SKM-1 treated with dmso at 0.1 percent for 144 hours (cell line): ENCODE data around the gene GGA1.
"Not testable (repeated sequence)": the region's sequence is repeated elsewhere in the genome, so short reads cannot be mapped to it uniquely, and the experiment has no call there.

Experiments
- DNase-seq: peaks from one replicate; lab custom pipeline; 2025; ENCODE audit not compliant: unreplicated experiment; lab: John Stamatoyannopoulos, UW

GGA1 gene

GRCh38 chr22:37607010-37607934 lies 1.4 kb upstream of the GGA1 start:
- peak; percentile 66 for DNase-seq

GRCh38 chr22:37607935-37608476 lies 628 bp upstream of the GGA1 start:
- DNase-seq, result no peak

GRCh38 chr22:37609240-37610152 lies 862 bp downstream of the GGA1 start:
- no peak for DNase-seq

- DNase-seq, result not testable (repeated sequence)
Observed at GRCh38 chr22:37610153-37610475, 1.5 kb downstream of the GGA1 start.

GRCh38 chr22:37610480-37611129 lies 2.0 kb downstream of the GGA1 start:
- DNase-seq, result no peak

GRCh38 chr22:37611207-37611606 lies 2.6 kb downstream of the GGA1 start:
- no peak for DNase-seq

GRCh38 chr22:37616201-37617083 lies 7.8 kb downstream of the GGA1 start:
- no peak for DNase-seq

- DNase-seq, result no peak
Observed at GRCh38 chr22:37617431-37617830, 8.8 kb downstream of the GGA1 start.

GRCh38 chr22:37618072-37618656 lies 9.5 kb downstream of the GGA1 start:
- no peak for DNase-seq

GRCh38 chr22:37618674-37619073 lies 10.0 kb downstream of the GGA1 start:
- DNase-seq, result no peak

GRCh38 chr22:37619991-37620390 lies 11.4 kb downstream of the GGA1 start:
- DNase-seq, result no peak

GRCh38 chr22:37621352-37621860 lies 12.8 kb downstream of the GGA1 start:
- DNase-seq, result no peak

GRCh38 chr22:37623075-37624016 lies 14.7 kb downstream of the GGA1 start:
- DNase-seq, result peak; percentile 52

GRCh38 chr22:37624017-37624365 lies 15.4 kb downstream of the GGA1 start:
- no peak for DNase-seq

GRCh38 chr22:37624876-37625275 lies 16.2 kb downstream of the GGA1 start:
- no peak for DNase-seq

- DNase-seq, result no peak
Observed at GRCh38 chr22:37625737-37626136, 17.1 kb downstream of the GGA1 start.

- no peak for DNase-seq
Observed at GRCh38 chr22:37626144-37626543, 17.5 kb downstream of the GGA1 start.

GRCh38 chr22:37626556-37627075 lies 18.0 kb downstream of the GGA1 start:
- no peak for DNase-seq
